Heart right ventricle (tissue), 16 donors: Measurements from ENCODE around the gene CHEK2. TPM values are rescaled to one million over a fixed set of nuclear protein-coding genes. Genes with fewer than 3 reads are reported as not detected.

ENCODE experiments used
- ATAC-seq, 8 donors: fragments of 200-7000 bp; cut with Tn5 transposase; one replicate each; pipeline ENCODE4 v1.9.1; 2020; ENCODE audit warnings: mild to moderate bottlenecking in 8 of 8, moderate library complexity in 8 of 8, moderate number of reproducible peaks in 1 of 8
- DNase-seq, 2 donors: peaks; one replicate each; pipeline ENCODE4 v3.0.0-alpha.2; 2020
- H3K27ac ChIP-seq, 10 donors: fragments of 200-600 bp; sonication (generic) in 2 of 10; one replicate each; pipeline versions ENCODE4 v1.5.0 to v1.8.0; 2020 to 2022; ENCODE audit warnings: mild to moderate bottlenecking in 3 of 10
- H3K27me3 ChIP-seq, 7 donors: fragments of 200-600 bp; one replicate each; pipeline ENCODE4 v1.8.0; 2021 to 2022; ENCODE audit warnings: mild to moderate bottlenecking in 2 of 7
- H3K36me3 ChIP-seq, 9 donors: fragments of 200-600 bp; sonication (generic) in 1 of 9; one replicate each; pipeline versions ENCODE4 v1.5.0 to v1.8.0; 2020 to 2022; ENCODE audit warnings: mild to moderate bottlenecking in 2 of 9
- H3K4me1 ChIP-seq, 9 donors: fragments of 200-600 bp; sonication (generic) in 1 of 9; one replicate each; pipeline versions ENCODE4 v1.5.0 to v1.8.0; 2020 to 2022; ENCODE audit warnings: mild to moderate bottlenecking in 4 of 9
- H3K4me3 ChIP-seq, 10 donors: fragments of 200-600 bp; sonication (generic) in 2 of 10; one replicate each; pipeline versions ENCODE4 v1.5.0 to v1.8.0; 2020 to 2022; ENCODE audit warnings: mild to moderate bottlenecking in 7 of 10, moderate library complexity in 2 of 10
- H3K9me3 ChIP-seq, 11 donors: fragments of 200-600 bp in 10 of 11; sonication (generic) in 2 of 11; one replicate each; pipeline versions ENCODE4 v1.5.0 to v1.8.0; 2013 to 2022; ENCODE audit warnings: mild to moderate bottlenecking in 2 of 11, control low read depth in 1 of 11, moderate library complexity in 1 of 11
- CTCF ChIP-seq, 9 donors: fragments of 200-600 bp; sonication (generic) in 2 of 9; IDR thresholded peaks; one replicate each; pipeline versions ENCODE4 v1.5.0 to v1.8.0; 2021 to 2022; ENCODE audit warnings: antibody characterized with exemption in 9 of 9, mild to moderate bottlenecking in 5 of 9, moderate library complexity in 1 of 9
- WGBS, 2 donors: extraction: QIAGEN DNeasy Blood & Tissue Kit; methylation state at CpG; one replicate each; pipeline ENCODE4 v1.1.7; 2013; ENCODE audit warnings: inconsistent platforms in 1 of 2; 5-methylcytosine and 5-hydroxymethylcytosine counted together
- intact Hi-C, 10 donors: fragments of 100-400 bp; cut with DNase I; formaldehyde crosslinking; loops; one replicate each; pipeline versions ENCODE4 v1.11.1 to v1.14.2; 2022
- polyA plus RNA-seq, 2 donors: library from polyadenylated mRNA; stranded (reverse); fragments of 200-250 nt; gene quantifications; one replicate each; pipeline ENCODE4 v1.2.3, GENCODE V29; 2013
- total RNA-seq, 10 donors: library from RNA; stranded (reverse); fragmentation: NEBNext Ultra II Directional in 3 of 10; extraction: Animal tissue kit (Norgen Biotek cat#: 25700) in 3 of 10; gene quantifications; one replicate each; pipeline versions ENCODE4 v1.2.1 to v1.2.4, GENCODE V29; 2021 to 2023
- donor health status: Arrhythmogenic right ventricular cardiomyopathy.
- donor health status: ischemic (EF 13 %, LVEDD 7.1; RV severe dilation, severe dysfunction).
- donor health status: healthy with polysubstance abuse.
- donor health status: DM: no; HTN: yes; CAD: no.
- donor health status: DM: no; HTN: no; CAD: no.
- donor health status: ischemic (EF 25% LVEDD 6.9; RV normal size, moderate dysfunction).
- donor health status: ischemic (EF 25% LVEDD 5.7; RV mildly dilated, moderate dysfunction).
- donor health status: healthy.
- donor health status: DM: yes; HTN: yes; CAD: no.
- donor health status: Ischemic cardiomyopathy.
- donor health status: ischemic (EF 35%, LVEDD 5.7; RV mildly dilated, moderate dysfunction).
- donor health status: nonischemic (EF 11% LVEDD 7.7; RV severe dilation, severe dysfunction).
- donor health status: DM: yes; HTN: yes; CAD: no.
- donor health status: PGD.
- donor health status: ischemic (EF 29% LVEDD 5.4; RV normal size, mild dysfunction).
- donor health status: nonischemic (EF 23%, LVEDD 6.1; RV moderate dilation, normal function).

CHEK2 gene
- total and polyA plus RNA-seq, 12 donors, result 0.74 to 8.0 (median 1.7) TPM

DNA sequence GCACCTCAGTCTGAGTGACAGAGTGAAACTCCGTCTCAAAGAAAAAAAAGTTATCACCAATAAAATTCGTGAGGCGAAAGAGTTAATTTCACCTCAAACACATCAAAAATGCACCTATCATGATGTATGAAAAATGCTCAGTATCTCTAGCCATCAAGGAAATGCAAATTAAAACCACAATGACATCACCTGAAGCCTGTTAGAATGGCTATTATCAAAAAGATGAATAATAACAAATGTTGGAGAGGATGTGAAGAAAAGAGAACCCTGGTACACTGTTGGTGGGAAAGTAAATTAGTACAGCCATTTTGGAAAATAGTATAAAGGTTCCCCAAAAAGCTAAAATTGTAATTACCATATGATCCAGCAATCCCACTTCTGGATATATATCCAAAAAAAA lies 23.6 kb downstream of the CHEK2 start:
- no peaks in the 10 kb centered on the region for H3K9me3 ChIP-seq
- DNase-seq (no peak), ATAC-seq (no peak)
- intact Hi-C loops, result no loop called here
- no peak for TF ChIP-seq CTCF (IDR thresholded peaks at IDR 0.05)
- no peak overlapping the region for H3K4me3 ChIP-seq
- peaks cover 0 to 23% (median 0%) of the 10 kb centered on the region in 9 donors for H3K36me3 ChIP-seq
- 96% methylated on average over 3 of the region's 3 CpGs for WGBS, 2 donors
- H3K27me3 ChIP-seq, result no peaks in the 10 kb centered on the region
- no peak overlapping the region for H3K27ac ChIP-seq
- H3K4me1 ChIP-seq, result no peaks in the 10 kb centered on the region

DNA sequence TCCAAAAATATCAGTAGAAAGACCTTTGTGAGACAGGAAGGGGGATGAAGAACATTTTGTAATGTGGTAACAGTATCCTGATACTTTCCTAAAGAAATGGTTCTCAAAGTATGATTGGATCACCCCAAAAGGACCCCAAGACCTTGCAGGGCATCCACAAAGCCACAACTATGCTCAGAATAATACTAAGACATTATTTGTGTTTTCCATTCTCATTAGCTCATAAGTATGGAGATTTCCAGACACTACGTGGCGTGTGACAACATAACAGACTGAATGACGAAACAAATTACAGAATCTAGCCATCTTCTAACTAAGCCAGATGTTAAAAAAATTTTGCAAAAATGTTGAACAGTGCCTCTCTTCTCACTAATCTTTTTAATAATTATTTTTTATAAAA lies 24.9 kb downstream of the CHEK2 start:
- 97 to 99% methylated on average over 3 of the region's 3 CpGs for WGBS, 2 donors
- no peaks in the 10 kb centered on the region for H3K9me3 ChIP-seq
- TF ChIP-seq CTCF (IDR thresholded peaks at IDR 0.05), result no peak
- H3K4me3 ChIP-seq, result no peak overlapping the region
- intact Hi-C loops, result no loop called here
- peaks cover 0 to 3% (median 2%) of the 10 kb centered on the region in 9 donors for H3K4me1 ChIP-seq
- ATAC-seq (no peak), DNase-seq (no peak)
- H3K36me3 ChIP-seq, result peaks cover 0 to 14% (median 0%) of the 10 kb centered on the region in 9 donors
- no peak overlapping the region for H3K27ac ChIP-seq
- H3K27me3 ChIP-seq, result no peaks in the 10 kb centered on the region

DNA sequence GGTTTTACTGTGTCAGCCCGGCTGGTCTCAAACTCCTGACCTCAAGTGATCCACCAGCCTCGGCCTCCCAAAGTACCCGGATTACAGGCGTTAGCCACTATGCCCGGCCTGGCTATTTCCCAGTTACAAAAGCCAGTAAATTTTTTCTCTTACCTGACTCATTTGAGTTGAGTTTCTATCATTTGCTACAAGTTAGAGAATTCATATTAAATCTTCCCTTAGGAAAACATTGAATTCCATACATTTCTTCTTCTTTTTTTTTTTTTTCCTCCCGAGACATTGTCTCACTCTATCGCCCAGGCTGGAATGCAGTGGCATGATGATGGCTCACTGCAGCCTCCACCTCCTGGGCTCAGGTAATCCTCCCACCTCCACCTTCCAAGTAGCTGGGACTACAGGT lies 26.0 kb downstream of the CHEK2 start:
- ATAC-seq, result no peak

GRCh38 chr22:28714043-28714628 lies 27.5 kb downstream of the CHEK2 start:
- H3K9me3 ChIP-seq, result no peaks in the 10 kb centered on the region
- H3K27me3 ChIP-seq, result no peaks in the 10 kb centered on the region
- peaks cover 0 to 3% (median 0%) of the 10 kb centered on the region in 9 donors for H3K36me3 ChIP-seq
- no peak overlapping the region for H3K4me3 ChIP-seq
- intact Hi-C loops, result no loop called here
- no peak for TF ChIP-seq CTCF (IDR thresholded peaks at IDR 0.05)
- peaks cover 4 to 25% (median 20%) of the 10 kb centered on the region in 9 donors for H3K4me1 ChIP-seq
- 92 to 94% methylated on average over 2 of the region's 2 CpGs for WGBS, 2 donors
- DNase-seq (no peak), ATAC-seq (no peak)
- H3K27ac ChIP-seq, result no peak overlapping the region

More for the DNA sequence above, 26.0 kb downstream of the CHEK2 start:
- H3K4me1 ChIP-seq, result peaks cover 0 to 14% (median 11%) of the 10 kb centered on the region in 9 donors
- peaks cover 0 to 4% (median 0%) of the 10 kb centered on the region in 9 donors for H3K36me3 ChIP-seq
- WGBS, 2 donors, result 97% methylated on average over 7 of the region's 7 CpGs
- TF ChIP-seq CTCF (IDR thresholded peaks at IDR 0.05), result no peak
- H3K27ac ChIP-seq, result no peak overlapping the region
- no peak for DNase-seq
- H3K27me3 ChIP-seq, result no peaks in the 10 kb centered on the region
- no peaks in the 10 kb centered on the region for H3K9me3 ChIP-seq
- intact Hi-C loops, result no loop called here
- H3K4me3 ChIP-seq, result no peak overlapping the region
